ENCODE measurements around the gene PHLPP1. TPM values are rescaled to one million over a fixed set of nuclear protein-coding genes. Genes with fewer than 3 reads are reported as not detected.
A peak's percentile ranks its signal among the peaks of the same experiment; 100 is the strongest.

PHLPP1 gene
- total RNA-seq, 2 experiments from 2014 or later = 6.8 to 7.1 TPM

GRCh38 chr18:62710417-62710816, 4.9 kb upstream of the PHLPP1 start:
- ChIA-PET CTCF (interaction anchor here (0.6 kb wide), 1 partner anchor 748 kb away, joined by 3 read pairs; no protein-coding TSS in a partner anchor), POLR2A (no interaction called here)
- peaks cover 4% of the 10 kb centered on the region for H3K27me3 Mint-ChIP-seq
- H3K36me3 Mint-ChIP-seq (ENCODE audit: low read depth) = peaks cover 5% of the 10 kb centered on the region
- ATAC-seq (ENCODE audit: poor library complexity) (no peak), DNase-seq (no peak)
- H3K4me3 Mint-ChIP-seq = no peak overlapping the region
- TF ChIP-seq, protein P1, sequence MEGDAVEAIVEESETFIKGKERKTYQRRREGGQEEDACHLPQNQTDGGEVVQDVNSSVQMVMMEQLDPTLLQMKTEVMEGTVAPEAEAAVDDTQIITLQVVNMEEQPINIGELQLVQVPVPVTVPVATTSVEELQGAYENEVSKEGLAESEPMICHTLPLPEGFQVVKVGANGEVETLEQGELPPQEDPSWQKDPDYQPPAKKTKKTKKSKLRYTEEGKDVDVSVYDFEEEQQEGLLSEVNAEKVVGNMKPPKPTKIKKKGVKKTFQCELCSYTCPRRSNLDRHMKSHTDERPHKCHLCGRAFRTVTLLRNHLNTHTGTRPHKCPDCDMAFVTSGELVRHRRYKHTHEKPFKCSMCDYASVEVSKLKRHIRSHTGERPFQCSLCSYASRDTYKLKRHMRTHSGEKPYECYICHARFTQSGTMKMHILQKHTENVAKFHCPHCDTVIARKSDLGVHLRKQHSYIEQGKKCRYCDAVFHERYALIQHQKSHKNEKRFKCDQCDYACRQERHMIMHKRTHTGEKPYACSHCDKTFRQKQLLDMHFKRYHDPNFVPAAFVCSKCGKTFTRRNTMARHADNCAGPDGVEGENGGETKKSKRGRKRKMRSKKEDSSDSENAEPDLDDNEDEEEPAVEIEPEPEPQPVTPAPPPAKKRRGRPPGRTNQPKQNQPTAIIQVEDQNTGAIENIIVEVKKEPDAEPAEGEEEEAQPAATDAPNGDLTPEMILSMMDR (IDR thresholded peaks at IDR 0.05) = no peak
- H3K4me3 ChIP-seq (ENCODE audit: low read length) = no peak overlapping the region
- H3K4me1 ChIP-seq (ENCODE audit: insufficient read depth, low read length) = peaks cover 6% of the 10 kb centered on the region
- H3K4me1 Mint-ChIP-seq (ENCODE audit: low read depth) = peaks cover 7% of the 10 kb centered on the region
- H3K9me3 Mint-ChIP-seq = no peaks in the 10 kb centered on the region
- no peak overlapping the region for H3K27ac ChIP-seq (ENCODE audit: low read depth in 1 of 2, low read length in 2 of 2)
- no peaks in the 10 kb centered on the region for H3K27me3 ChIP-seq (ENCODE audit: control insufficient read depth in 1 of 2, insufficient read depth in 2 of 2, low read length in 2 of 2)
- no peaks in the 10 kb centered on the region for H3K36me3 ChIP-seq (ENCODE audit: insufficient read depth, low read length)
- no peaks in the 10 kb centered on the region for H3K9me3 ChIP-seq (ENCODE audit: control insufficient read depth in 1 of 2, insufficient read depth in 1 of 2, low read length in 2 of 2)
- no peak overlapping the region for H3K27ac Mint-ChIP-seq
- intact Hi-C loops (cut with DNase I, micrococcal nuclease) = loop anchor here (5.0 to 10.0 kb wide), 5 partner anchors 123 to 732 kb away; no protein-coding TSS in a partner anchor

DNA sequence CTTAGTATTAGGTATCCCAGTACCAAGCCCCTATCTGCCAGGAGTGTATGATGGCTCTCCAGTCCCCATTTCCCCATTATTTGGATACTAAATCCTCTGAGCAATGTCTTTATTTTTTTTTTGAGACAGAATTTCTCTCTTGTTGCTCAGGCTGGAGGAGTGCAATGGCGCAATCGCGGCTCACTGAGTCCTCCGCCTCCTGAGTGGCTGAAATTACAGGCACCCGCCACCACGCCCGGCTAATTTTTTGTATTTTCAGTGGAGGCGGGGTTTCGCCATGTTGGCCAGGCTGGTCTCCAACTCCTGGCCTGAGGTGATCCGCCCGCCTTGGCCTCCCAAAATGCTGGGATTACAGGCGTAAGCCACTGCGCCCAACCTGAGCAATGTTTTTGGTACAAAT, 3.6 kb upstream of the PHLPP1 start:
- Histone ChIP-seq H3K27ac (ENCODE audit: low read depth in 1 of 2, low read length in 2 of 2) (no peak overlapping the region), H3K27me3 (ENCODE audit: control insufficient read depth in 1 of 2, insufficient read depth in 2 of 2, low read length in 2 of 2) (no peaks in the 10 kb centered on the region), H3K9me3 (ENCODE audit: control insufficient read depth in 1 of 2, insufficient read depth in 1 of 2, low read length in 2 of 2) (no peaks in the 10 kb centered on the region), H3K36me3 (ENCODE audit: insufficient read depth, low read length) (no peaks in the 10 kb centered on the region), H3K4me3 (ENCODE audit: low read length) (no peak overlapping the region), H3K4me1 (ENCODE audit: insufficient read depth, low read length) (peaks cover 6% of the 10 kb centered on the region)
- intact Hi-C loops (cut with DNase I, micrococcal nuclease) = loop anchor here (5.0 to 10.0 kb wide), 5 partner anchors 124 to 731 kb away; no protein-coding TSS in a partner anchor
- Mint-ChIP-seq H3K27ac (no peak overlapping the region), H3K9me3 (no peaks in the 10 kb centered on the region), H3K4me1 (ENCODE audit: low read depth) (peaks cover 7% of the 10 kb centered on the region), H3K4me3 (no peak overlapping the region), H3K36me3 (ENCODE audit: low read depth) (peaks cover 5% of the 10 kb centered on the region), H3K27me3 (peaks cover 4% of the 10 kb centered on the region)
- ATAC-seq (ENCODE audit: poor library complexity) (no peak), DNase-seq (peak in 1 of 14 experiments; percentile 12)
- POLR2A ChIA-PET = no interaction called here
- CTCF ChIA-PET = no interaction called here
- TF ChIP-seq, protein P1 (IDR thresholded peaks at IDR 0.05) = no peak

DNA sequence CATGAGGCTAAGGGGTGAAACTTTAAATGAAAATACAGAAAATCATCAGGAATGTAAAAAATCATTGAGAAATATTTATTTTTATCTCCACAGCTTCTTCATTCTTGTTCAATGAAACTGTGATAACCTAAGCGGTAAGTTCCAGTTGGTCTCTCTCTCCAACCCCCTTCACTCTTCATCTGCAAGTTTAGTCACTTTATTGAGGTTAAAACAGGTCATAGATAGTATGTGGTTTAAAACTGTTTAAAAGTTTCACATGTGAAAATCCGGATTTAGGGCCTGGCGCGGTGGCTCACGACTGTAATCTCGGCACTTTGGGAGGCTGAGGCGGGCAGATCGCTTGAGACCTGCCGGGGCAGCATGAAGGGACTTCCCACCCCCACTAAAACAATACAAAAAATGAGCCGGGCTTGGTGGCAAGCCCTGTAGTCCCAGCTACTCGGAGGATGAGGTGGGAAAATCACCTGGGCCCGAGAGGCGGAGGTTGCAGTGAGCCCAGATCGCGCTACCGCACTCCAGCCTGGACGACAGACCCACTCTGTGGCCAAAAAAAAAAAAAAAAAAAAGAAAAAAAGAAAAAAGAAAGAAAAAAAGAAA, 1.6 kb upstream of the PHLPP1 start:
- no peaks in the 10 kb centered on the region for H3K9me3 Mint-ChIP-seq
- TF ChIP-seq, protein P1 (IDR thresholded peaks at IDR 0.05) = no peak

More for the DNA sequence above, 1.6 kb upstream of the PHLPP1 start:
- Histone ChIP-seq H3K36me3 (ENCODE audit: insufficient read depth, low read length) (no peaks in the 10 kb centered on the region), H3K27me3 (ENCODE audit: control insufficient read depth in 1 of 2, insufficient read depth in 2 of 2, low read length in 2 of 2) (no peaks in the 10 kb centered on the region), H3K4me3 (ENCODE audit: low read length) (no peak overlapping the region), H3K9me3 (ENCODE audit: control insufficient read depth in 1 of 2, insufficient read depth in 1 of 2, low read length in 2 of 2) (no peaks in the 10 kb centered on the region), H3K4me1 (ENCODE audit: insufficient read depth, low read length) (peaks cover 15% of the 10 kb centered on the region), H3K27ac (ENCODE audit: low read depth in 1 of 2, low read length in 2 of 2) (no peak overlapping the region)
- Mint-ChIP-seq H3K4me3 (peak overlapping the region; percentile 94), H3K36me3 (ENCODE audit: low read depth) (peaks cover 5% of the 10 kb centered on the region), H3K4me1 (ENCODE audit: low read depth) (peaks cover 22% of the 10 kb centered on the region), H3K27me3 (peaks cover under 1% of the 10 kb centered on the region), H3K27ac (peak overlapping the region; percentile 98)
- intact Hi-C loops (cut with DNase I, micrococcal nuclease) = loop anchor here (1.0 to 10.0 kb wide), 8 partner anchors 126 to 729 kb away; partner anchors contain the start of genes VPS4B (in 1 of the 2) and ZCCHC2 (in 1 of the 2)
- DNase-seq = peak in 1 of 14 experiments; percentile 24
- no peak for ATAC-seq (ENCODE audit: poor library complexity)
- CTCF ChIA-PET = interaction anchor here (0.7 to 2.8 kb wide), 2 partner anchors 165 to 269 kb away, joined by 5 to 17 read pairs; no protein-coding TSS in a partner anchor
- POLR2A ChIA-PET = interaction anchor here (3.7 kb wide), 1 partner anchor 268 kb away, joined by 27 read pairs; no protein-coding TSS in a partner anchor
